Vagina (tissue), 2 donors: Measurements from ENCODE around the gene SLC9A9.

Experiments used
- POLR2A ChIP-seq, 2 donors: fragments of 450-650 bp; IDR thresholded peaks; one replicate each; pipeline ENCODE4 v1.6.1; 2017; ENCODE audit warnings: antibody characterized with exemption in 2 of 2, mild to moderate bottlenecking in 2 of 2, moderate library complexity in 2 of 2
- TF ChIP-seq, protein P1 (sequence below), 3 experiments: fragments of 450-650 bp in 2 of 3; fragments of 200-600 bp in 1 of 3; sonication (generic) in 1 of 3; IDR thresholded peaks; one replicate each; pipeline ENCODE4 v1.5.1; 2017 to 2019; ENCODE audit warnings: antibody characterized with exemption in 3 of 3, mild to moderate bottlenecking in 2 of 3, moderate library complexity in 2 of 3

GRCh38 chr3:143895805-143896204, 47.5 kb upstream of the SLC9A9 start:
- TF ChIP-seq POLR2A (IDR thresholded peaks at IDR 0.05) = no peak
- TF ChIP-seq, protein P1, sequence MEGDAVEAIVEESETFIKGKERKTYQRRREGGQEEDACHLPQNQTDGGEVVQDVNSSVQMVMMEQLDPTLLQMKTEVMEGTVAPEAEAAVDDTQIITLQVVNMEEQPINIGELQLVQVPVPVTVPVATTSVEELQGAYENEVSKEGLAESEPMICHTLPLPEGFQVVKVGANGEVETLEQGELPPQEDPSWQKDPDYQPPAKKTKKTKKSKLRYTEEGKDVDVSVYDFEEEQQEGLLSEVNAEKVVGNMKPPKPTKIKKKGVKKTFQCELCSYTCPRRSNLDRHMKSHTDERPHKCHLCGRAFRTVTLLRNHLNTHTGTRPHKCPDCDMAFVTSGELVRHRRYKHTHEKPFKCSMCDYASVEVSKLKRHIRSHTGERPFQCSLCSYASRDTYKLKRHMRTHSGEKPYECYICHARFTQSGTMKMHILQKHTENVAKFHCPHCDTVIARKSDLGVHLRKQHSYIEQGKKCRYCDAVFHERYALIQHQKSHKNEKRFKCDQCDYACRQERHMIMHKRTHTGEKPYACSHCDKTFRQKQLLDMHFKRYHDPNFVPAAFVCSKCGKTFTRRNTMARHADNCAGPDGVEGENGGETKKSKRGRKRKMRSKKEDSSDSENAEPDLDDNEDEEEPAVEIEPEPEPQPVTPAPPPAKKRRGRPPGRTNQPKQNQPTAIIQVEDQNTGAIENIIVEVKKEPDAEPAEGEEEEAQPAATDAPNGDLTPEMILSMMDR (IDR thresholded peaks at IDR 0.05) = no peak
